Measurements from ENCODE around the gene SLC8A1.

SLC8A1 gene

DNA sequence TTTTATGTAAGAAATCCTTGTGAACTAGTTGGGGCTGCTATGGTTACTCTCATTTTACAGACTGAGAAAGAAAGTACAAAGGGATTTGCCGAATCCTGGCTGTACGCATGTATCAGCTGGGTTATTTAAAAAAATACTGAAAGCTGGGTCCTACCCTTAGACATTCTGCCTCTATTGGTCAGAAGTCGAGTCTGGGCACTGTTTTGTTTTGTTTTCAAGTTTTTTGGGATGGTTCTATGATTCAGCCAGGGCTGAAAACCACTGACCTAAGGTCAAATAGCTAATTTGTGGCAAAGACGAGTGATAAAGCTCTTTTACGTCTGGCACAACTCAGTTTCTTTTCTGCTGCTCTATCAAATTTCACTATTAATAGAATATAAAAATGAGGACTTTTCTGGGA is 5.9 kb upstream of the SLC8A1 start:
- no peak for DNase-seq

DNA sequence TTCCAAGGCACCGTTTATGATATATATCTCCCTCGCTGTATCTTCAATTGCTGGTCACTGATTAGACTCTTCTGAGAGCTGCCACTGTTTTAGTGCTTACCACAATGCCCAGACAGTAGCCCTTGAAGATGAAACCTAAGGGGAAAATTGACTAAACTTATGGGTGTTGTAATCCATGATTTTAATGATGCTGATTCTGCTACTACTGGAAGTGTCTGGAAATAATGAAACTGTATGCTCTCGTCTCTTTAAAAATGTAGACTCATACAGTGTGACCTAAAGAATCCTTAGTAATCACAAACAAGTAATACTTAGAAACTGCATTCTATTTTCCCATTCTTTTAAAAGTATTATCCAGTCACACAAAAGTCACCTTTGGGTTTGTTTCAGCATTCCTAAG is 5.5 kb upstream of the SLC8A1 start:
- no peak for DNase-seq

DNA sequence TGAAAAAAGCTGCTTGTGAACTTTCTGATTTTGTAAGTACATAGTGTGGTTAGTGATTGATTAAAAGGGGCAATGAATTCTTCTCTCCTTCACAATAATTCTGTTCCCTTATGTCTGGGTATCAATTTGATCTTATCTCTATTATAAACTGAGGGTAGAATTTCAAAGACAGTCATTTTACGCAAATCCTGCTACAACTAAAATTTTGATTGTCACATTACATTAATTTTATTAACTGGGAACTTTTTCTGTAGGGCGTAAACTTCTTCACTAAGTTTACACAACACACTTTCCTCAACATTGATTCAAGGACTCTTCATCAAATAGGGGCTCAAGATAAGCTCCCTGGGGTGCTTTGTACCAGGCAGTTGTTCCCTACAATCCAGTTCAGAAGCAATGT is 5.0 kb upstream of the SLC8A1 start:
- no peak for DNase-seq

DNA sequence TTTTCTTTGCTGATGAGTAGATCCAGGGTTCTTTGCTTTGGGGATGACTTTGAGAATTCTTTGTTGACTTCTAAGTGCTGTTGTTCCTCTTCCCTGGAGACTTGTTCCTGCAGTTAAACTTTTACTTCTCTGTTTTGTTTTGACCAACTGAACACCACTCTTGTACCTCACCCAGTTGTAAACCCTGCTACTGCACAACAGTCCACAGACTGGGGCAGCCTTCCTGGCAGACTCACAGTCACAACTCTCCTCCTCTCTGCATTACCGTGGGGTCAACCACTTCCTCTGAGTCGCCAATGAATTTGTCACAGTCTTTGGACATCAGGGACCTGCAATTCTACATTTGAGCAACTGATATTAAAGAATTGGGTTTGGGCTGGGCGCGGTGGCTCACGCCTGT is 3.8 kb upstream of the SLC8A1 start:
- DNase-seq = no peak

DNA sequence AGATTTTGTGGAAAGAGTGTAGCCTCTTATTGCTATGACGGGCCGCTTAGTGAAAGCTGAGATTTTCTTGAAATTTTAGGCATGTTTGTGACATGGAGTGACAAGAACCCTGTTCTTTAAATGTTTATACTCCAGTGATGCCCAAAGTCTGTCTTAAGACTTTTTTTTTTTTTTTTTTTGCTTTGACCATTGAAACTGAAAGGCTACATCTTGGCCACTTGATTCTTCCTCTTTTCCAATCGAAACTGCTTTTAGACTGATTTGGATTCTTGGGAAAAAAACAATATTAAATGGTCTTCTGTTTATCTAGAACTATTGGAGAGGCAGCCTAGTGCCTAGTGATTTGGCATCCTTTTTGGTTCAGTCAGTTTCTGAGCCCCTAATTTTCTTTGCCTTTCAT is 2.4 kb upstream of the SLC8A1 start:
- no peak for DNase-seq

DNA sequence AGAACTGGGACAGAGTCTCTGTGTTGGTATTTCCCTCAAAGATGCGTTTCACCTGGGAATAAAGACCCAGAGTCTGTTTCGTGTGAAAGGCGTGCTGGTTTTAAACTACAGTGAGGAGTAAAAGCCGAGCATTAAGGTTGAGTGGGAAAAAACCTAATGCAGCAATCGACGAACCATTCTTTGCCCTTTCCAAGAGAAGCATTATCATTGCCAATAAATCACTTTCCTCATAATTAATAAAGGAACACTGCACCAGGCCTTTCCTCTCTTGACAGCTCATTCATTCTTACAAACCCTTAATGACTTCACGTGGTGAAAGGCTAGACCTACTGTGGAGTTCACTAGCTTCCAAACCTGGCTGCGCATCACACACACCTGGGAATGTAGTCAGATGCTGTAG is 896 bp upstream of the SLC8A1 start:
- no peak for DNase-seq

DNA sequence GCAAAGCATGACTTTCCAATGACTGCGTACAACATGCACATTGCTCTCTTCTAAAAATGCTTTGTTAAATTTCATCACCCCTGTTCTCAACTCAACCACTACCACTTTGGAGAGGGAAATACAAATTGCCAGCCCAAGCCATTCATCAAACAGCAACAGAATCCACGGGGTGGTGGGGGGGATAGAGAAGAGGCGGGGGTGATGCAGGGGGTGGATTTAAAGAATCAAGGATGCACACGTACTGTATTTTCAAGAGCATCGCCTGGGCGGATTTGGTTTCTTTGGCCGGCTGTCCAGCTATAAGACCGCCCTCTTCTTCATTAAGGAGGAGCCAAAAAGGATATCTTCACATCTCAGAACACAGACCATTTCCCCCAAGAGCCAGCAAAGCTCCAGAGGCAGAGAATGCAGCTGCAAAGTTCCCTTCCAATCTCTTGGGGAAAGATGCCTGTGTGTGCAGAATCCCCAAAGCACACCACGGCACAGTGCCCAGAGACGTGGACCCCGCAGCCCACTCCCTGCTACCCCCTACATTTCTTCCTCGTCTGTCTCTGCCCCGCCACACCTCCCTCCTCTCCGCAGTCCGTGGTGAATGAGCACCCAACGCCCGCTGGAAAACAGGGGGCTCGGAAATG is 977 bp downstream of the SLC8A1 start:
- DNase-seq = no peak

DNA sequence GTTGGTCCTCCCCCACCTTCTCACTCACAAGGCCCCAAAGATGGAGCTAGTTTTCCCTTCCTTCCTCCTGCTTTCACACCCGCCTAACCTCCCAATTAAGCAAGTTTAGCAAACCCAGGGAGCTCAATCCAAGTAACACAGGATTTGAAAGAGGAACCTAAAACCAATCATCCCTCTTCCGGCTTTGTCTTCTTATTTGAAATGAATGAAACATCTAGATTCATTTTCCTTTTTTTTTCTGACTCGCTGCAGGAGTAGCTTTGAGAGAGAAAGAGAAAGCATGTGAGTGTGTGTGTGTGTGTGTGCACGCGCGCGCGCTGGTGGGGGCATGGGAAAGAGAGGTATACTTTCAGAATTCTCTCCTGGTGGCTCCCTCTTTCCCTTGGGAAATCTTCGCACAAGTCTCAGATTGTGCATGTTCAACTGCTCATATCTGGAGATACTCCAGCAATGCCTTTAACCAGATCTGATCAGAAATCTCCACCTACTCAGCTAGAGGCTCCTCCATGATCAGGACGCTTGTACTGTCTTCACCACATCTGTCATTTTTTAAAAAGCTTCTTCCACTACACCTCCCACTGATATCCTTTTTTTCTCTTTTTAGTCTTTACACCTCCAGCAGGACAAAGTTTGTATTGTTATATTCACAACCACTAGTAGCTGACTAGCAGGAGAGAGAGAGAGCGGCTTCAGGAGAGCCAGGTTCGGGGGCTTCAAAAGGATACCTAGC is 1.7 kb downstream of the SLC8A1 start:
- DNase-seq = peak; percentile 9

DNA sequence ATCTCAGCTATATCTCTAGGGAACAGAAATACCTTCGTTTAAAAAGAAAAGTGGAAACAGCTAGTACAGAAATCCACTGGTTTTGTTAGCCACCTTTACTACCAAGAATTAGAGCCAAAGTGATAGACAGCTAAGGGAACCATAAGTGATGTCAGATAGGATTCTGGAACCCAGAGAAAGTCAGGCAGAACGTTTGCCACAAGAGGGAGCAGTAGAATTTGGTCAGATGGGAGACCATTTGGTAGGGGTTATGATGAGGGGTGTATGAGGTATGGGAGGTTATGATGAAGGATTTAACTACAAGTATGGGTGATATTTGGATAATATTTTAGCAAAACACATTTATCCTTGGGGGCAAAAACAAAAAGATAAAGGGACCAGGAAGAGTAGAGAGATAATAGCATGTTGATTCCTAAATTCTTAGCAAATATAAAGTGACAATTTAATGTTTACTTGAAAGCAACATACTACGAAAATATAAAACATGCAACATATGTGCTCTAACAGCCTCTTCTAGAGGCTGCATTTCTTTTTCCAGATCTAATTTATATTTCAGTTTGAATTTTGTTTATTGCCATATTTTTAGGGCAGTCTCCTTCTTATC is 3.3 kb downstream of the SLC8A1 start:
- DNase-seq = peak; percentile 34

DNA sequence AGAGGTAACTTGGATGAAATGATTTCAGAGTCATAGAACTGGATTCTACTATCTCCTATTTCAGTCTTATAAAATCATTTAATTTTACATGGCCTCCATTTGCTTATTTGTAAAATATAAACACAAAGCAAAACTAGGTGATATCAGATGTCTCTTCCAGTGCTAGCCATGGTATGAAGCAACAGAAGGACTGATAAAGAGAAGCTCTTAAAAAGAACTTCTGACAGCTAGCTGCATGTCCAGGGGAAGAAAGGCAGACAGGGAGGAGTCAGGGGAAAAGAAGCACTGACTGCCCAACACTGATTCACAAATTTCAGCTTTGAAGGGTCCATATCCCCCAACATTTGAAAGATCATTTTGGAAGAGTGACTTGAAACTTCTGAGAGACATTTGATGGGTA is 6.4 kb downstream of the SLC8A1 start:
- no peak for DNase-seq

DNA sequence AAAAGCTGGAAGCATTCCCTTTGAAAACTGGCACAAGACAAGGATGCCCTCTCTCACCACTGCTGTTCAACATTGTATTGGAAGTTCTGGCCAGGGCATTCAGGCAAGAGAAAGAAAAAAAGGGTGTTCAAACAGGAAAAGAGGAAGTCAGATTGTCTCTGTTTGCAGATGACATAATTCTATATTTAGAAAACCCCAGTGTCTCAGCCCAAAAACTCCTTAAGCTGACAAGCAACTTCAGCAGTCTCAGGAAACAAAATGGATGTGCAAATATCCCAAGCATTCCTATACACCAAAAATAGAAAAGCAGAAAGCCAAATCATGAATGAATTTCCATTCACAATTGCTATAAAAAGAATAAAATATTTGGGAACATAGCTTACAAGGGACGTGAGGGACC is 11.1 kb downstream of the SLC8A1 start:
- DNase-seq = no peak

DNA sequence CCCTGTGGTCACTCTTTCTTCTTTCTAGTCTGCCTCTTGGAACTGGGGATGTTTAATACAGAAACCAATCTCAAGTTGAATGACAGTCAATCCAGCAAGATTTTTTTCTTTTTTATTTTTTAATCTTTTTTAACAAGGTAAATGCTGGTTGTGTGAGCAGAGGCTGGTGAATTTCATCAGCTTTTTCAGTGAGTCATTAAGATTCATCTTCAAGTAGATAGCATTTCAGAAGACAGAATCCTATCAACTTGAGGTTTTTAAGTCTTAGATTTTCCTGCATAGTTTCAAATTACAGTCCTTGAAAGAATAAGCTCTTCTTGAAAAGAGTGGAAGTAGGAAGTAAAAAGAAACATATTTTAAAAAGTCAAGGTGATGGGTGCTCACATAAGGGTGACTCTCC is 12.4 kb downstream of the SLC8A1 start:
- DNase-seq = no peak

DNA sequence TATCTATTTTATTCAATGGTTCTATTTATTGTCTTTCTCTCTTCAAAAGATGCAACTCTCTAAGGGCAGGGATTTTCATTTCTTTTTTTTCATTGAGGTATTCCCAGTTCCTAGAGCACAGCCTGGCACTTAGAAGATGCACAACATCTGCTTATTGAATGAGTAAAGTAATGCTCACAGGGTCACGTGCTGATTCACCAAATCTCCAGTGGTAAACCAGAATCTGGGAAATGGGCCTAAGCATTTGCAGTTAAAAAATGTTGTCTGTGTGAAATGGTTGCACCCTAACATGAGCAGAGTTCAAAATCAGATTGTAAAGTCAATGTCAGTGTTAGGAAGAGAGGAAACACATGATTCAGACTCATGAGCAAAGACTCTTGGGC is 15.8 kb downstream of the SLC8A1 start:
- no peak for DNase-seq

DNA sequence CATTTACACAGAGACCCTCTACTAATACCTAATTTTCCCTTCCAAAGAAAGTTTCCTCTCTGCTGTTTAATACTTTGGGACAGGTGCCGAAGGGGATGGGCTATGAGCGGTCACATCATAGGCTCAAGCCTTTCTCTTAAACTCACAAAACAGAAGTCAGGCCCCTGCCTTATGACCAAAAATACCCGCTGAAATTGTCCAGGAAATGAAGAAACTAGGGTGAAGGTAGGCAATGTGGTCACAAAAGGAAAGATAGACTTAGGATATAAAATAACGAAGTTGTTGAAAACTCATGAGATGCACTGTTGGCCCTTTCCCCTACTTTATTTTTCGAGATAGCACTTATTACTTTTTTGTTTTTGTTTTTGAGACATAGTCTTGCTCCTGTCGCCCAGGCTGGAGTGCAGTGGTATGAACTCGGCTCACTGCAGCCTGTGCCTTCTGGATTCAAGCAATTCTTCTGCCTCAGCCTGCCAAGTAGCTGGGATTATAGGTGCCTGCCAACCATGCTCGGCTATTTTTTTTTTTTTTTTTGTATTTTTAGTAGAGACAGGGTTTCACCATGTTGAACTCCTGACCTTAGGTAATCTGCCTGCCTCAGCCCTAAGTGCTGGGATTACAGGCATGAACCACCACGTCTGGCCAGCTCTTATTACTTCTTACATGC is 16.3 kb downstream of the SLC8A1 start:
- no peak for DNase-seq

DNA sequence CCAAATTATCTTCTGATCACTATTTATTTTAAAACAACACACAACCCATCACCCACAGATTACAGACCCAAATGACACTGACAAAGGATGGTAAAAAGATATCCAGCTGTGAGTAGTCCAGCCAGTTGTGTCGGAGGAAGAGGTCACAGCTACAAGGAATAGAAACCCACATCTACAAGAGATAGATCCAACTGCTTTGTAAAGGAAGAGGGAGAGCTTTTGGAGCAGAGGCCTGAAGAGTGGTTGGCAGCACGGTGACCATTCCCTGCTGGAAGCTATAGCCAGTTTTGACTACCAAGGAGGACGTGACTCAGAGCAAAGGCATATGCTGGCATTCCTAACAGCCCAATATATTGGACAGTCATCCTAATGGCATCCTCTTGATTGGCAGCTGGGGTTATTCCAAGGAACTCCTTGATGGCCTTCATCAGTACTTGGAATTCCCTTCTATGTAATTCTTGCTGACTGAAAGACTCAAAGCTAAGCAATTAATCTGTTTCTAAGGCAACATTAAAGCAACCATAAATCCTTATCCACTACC is 17.1 kb downstream of the SLC8A1 start:
- DNase-seq = no peak

DNA sequence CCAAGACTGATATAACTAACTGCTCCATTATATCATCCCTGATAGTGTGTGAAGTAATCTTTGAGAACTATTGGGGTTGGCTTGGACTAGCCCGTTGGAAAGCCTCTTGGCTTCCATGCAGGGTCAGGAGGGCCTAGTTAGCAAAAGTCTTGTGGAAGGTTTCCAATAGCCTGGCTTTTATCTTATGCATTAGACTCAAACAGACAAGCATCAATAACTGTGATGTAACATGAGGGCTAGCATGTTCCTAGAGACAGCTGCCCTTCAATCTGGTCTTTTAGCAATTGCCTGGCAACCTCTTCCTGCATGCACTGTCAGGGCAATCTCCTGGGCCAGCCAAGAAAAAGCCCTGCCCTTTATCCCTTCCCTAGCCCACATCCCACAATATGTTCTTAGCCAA is 18.2 kb downstream of the SLC8A1 start:
- no peak for DNase-seq

DNA sequence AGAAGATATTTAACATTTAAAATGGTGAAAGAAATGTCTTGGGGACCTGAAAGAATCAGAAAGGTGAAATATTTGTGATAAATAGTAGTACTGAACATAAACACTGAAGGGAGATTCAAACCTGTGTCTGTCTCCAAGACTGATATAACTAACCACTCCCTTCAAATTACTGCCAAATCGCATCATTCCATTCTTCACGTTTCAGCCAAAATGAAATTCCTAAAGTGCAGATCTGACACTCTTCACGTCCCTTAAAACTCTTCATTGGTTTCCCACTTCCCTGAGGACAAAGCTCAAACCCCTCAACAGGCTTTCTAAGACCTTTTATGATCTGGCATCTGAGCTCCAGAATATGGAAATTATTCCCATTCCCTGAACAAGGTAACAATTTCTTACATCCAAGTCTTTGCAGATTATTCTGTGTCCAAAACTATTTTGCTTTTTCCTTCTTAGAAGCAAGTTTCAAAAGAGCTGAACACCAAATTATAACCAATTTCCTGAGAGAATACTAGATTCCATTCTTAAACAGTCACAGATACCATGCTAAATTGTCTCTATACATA is 18.9 kb downstream of the SLC8A1 start:
- DNase-seq = no peak

DNA sequence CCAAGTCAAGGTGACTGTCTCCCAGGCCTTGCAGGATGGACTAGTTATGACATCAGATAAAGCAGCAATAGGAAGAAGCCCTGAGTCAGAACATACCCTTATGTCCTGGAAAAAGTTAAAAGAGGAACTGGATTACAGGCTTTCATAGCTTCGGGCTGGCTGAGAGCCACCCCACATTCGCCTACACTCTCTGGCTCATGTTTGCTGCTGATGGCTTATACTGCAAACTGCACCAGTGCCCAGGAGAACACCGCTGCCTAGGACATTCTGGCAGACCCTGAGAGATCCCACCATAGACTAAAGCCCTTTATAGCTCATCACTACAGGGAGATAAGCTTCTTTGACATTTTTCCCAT is 20.3 kb downstream of the SLC8A1 start:
- no peak for DNase-seq

DNA sequence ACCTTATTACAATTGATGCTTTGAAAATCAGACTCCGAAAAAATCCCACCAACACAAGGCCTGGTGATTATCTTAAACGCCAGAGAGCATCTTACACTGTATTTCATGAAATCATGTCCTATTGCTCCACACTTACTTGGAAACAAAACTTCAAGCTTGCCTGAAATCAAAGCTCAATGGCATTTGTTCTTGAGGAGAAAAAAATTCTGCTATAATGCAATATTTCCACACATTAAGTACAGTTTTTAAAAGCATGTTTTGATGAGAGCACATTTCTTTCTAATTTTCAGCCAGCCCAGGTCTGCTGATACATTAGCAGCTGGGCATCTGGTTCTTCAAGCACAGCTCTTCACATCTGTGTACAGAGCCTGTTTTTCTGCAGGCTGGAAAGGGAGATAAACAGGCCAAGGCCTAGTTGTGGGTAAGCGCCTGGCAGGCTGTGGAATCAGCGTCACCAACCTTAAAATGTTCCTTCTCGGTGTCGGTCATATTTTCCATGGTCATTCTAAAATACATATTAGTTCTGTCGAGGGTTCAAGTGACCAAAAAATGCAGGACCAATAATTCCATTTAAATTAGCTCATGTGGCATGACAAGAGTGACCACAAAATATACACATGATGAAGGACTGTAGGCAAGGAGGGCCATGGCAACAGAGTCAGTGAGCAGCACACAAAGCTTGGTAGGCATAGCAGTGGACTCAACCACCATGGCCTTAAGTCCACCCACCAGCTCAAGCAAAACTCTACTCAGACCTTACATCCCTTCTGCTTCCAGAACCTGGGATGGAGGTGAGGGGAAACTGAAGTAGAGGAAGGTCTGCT is 20.9 kb downstream of the SLC8A1 start:
- no peak for DNase-seq

DNA sequence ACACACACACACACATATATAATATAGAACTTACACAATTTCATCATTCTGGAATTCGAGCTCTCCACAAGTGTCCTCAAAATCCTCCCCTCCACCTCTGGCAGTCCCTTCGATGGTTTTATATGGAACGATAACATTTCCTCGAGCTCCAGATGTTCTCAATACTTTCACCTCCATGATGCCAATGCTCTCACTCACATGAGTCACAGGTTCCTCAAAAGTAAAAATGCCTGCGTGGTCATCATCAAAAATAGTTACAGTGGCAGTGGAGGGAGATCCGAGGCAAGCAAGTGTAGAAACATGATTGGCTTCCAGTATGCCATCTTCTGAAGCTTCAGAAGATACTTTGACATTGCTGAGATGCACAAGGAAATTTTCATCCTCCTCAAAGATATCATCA is 23.5 kb downstream of the SLC8A1 start:
- no peak for DNase-seq

DNA sequence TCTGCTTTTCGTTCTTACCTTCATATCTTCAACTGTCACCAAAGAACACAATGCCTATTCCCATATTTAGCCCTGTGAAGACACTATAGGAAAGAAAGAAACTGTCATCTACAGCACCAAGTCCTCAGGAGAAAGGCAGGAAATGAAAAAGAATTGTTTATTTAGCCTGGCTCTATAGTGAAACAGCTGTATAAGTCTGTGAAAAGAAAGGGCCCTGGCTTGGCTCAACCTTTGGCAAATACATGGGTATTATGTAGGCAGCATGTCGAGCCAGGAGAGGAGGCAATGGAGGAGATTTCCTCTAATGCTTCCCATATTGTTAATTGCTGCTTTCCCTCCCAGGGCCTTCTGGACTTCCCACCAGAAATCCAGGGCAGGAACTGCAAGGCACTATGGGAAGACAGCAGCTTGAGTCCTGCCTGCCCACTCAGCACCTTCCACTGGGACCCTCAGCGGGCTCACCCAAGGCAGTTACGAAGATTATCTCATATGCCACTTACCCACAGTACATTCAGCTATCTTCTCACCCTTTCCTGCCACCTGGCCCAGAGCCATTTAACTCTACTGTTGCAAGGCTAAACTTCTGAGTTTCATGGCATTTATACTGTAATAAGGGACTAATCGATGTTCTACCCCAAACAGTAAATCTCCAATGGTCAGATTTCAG is 30.1 kb downstream of the SLC8A1 start:
- DNase-seq = no peak

DNA sequence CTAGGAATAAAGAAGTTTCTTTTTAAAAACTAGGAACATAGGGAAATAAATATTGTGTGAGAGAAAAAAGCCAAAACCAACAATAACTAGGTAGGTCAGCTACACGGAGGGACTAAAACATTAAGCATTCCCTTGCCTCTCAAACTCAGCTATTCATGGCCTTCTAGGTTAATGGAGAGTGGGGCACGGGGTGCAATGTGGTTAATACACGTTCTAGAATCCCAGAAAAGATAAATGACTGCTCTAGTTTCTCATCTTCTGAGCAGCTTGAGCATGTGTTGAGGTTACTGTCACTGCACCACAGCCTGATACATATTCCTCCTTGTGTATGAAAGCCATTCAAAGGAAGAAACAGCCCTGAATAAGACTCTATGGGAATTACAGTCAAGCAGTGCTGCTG is 31.4 kb downstream of the SLC8A1 start:
- no peak for DNase-seq
